Measurements from ENCODE around the gene STARD6.

Gene STARD6

GRCh38 chr18:54382733-54383252 is 25.1 kb upstream of the STARD6 start:
- no peak overlapping the region for H3K4me3 ChIP-seq (ENCODE audit: low read depth, low read length)
- H3K36me3 ChIP-seq (ENCODE audit: control insufficient read depth, insufficient read depth, low read length) = peaks cover 2% of the 10 kb centered on the region
- no peak overlapping the region for H3K9ac ChIP-seq (ENCODE audit: low read depth, low read length)
- H3K9me3 ChIP-seq (ENCODE audit: control insufficient read depth, insufficient read depth, low read length) = no peaks in the 10 kb centered on the region
- peaks cover 22% of the 10 kb centered on the region for H3K4me1 ChIP-seq (ENCODE audit: control insufficient read depth, insufficient read depth, low read length)
- no peaks in the 10 kb centered on the region for H3K27me3 ChIP-seq (ENCODE audit: control insufficient read depth, insufficient read depth, low read length)

GRCh38 chr18:54382076-54382475 is 24.4 kb upstream of the STARD6 start:
- Histone ChIP-seq H3K9ac (ENCODE audit: low read depth, low read length) (no peak overlapping the region), H3K4me1 (ENCODE audit: control insufficient read depth, insufficient read depth, low read length) (peaks cover 22% of the 10 kb centered on the region), H3K4me3 (ENCODE audit: low read depth, low read length) (no peak overlapping the region), H3K27me3 (ENCODE audit: control insufficient read depth, insufficient read depth, low read length) (no peaks in the 10 kb centered on the region), H3K9me3 (ENCODE audit: control insufficient read depth, insufficient read depth, low read length) (no peaks in the 10 kb centered on the region), H3K36me3 (ENCODE audit: control insufficient read depth, insufficient read depth, low read length) (peaks cover 2% of the 10 kb centered on the region)

- no peaks in the 10 kb centered on the region for H3K27me3 ChIP-seq (ENCODE audit: control insufficient read depth, insufficient read depth, low read length)
- H3K4me3 ChIP-seq (ENCODE audit: low read depth, low read length) = no peak overlapping the region
- no peak overlapping the region for H3K9ac ChIP-seq (ENCODE audit: low read depth, low read length)
- H3K4me1 ChIP-seq (ENCODE audit: control insufficient read depth, insufficient read depth, low read length) = peaks cover 22% of the 10 kb centered on the region
- H3K9me3 ChIP-seq (ENCODE audit: control insufficient read depth, insufficient read depth, low read length) = no peaks in the 10 kb centered on the region
- peaks cover 2% of the 10 kb centered on the region for H3K36me3 ChIP-seq (ENCODE audit: control insufficient read depth, insufficient read depth, low read length)
Observed at GRCh38 chr18:54381640-54382039, 24.0 kb upstream of the STARD6 start.

GRCh38 chr18:54378057-54378456 is 20.4 kb upstream of the STARD6 start:
- Histone ChIP-seq H3K9me3 (ENCODE audit: control insufficient read depth, insufficient read depth, low read length) (no peaks in the 10 kb centered on the region), H3K9ac (ENCODE audit: low read depth, low read length) (no peak overlapping the region), H3K27me3 (ENCODE audit: control insufficient read depth, insufficient read depth, low read length) (no peaks in the 10 kb centered on the region), H3K4me3 (ENCODE audit: low read depth, low read length) (no peak overlapping the region), H3K4me1 (ENCODE audit: control insufficient read depth, insufficient read depth, low read length) (peaks cover 11% of the 10 kb centered on the region), H3K36me3 (ENCODE audit: control insufficient read depth, insufficient read depth, low read length) (peaks cover 2% of the 10 kb centered on the region)

- Histone ChIP-seq H3K4me1 (ENCODE audit: control insufficient read depth, insufficient read depth, low read length) (no peaks in the 10 kb centered on the region), H3K9ac (ENCODE audit: low read depth, low read length) (no peak overlapping the region), H3K9me3 (ENCODE audit: control insufficient read depth, insufficient read depth, low read length) (no peaks in the 10 kb centered on the region), H3K27me3 (ENCODE audit: control insufficient read depth, insufficient read depth, low read length) (no peaks in the 10 kb centered on the region), H3K4me3 (ENCODE audit: low read depth, low read length) (no peak overlapping the region), H3K36me3 (ENCODE audit: control insufficient read depth, insufficient read depth, low read length) (peaks cover 4% of the 10 kb centered on the region)
Observed at GRCh38 chr18:54360406-54360805, 2.7 kb upstream of the STARD6 start.

GRCh38 chr18:54359233-54359632 is 1.6 kb upstream of the STARD6 start:
- Histone ChIP-seq H3K9me3 (ENCODE audit: control insufficient read depth, insufficient read depth, low read length) (no peaks in the 10 kb centered on the region), H3K36me3 (ENCODE audit: control insufficient read depth, insufficient read depth, low read length) (peaks cover 4% of the 10 kb centered on the region), H3K9ac (ENCODE audit: low read depth, low read length) (no peak overlapping the region), H3K27me3 (ENCODE audit: control insufficient read depth, insufficient read depth, low read length) (no peaks in the 10 kb centered on the region), H3K4me1 (ENCODE audit: control insufficient read depth, insufficient read depth, low read length) (no peaks in the 10 kb centered on the region), H3K4me3 (ENCODE audit: low read depth, low read length) (peak overlapping the region; percentile 90)

GRCh38 chr18:54358495-54359040 is 910 bp upstream of the STARD6 start:
- H3K36me3 ChIP-seq (ENCODE audit: control insufficient read depth, insufficient read depth, low read length) = peaks cover 4% of the 10 kb centered on the region
- H3K9me3 ChIP-seq (ENCODE audit: control insufficient read depth, insufficient read depth, low read length) = no peaks in the 10 kb centered on the region
- H3K4me3 ChIP-seq (ENCODE audit: low read depth, low read length) = peak overlapping the region; percentile 90
- no peaks in the 10 kb centered on the region for H3K4me1 ChIP-seq (ENCODE audit: control insufficient read depth, insufficient read depth, low read length)
- peak overlapping the region; percentile 75 for H3K9ac ChIP-seq (ENCODE audit: low read depth, low read length)
- H3K27me3 ChIP-seq (ENCODE audit: control insufficient read depth, insufficient read depth, low read length) = no peaks in the 10 kb centered on the region

- no peaks in the 10 kb centered on the region for H3K4me1 ChIP-seq (ENCODE audit: control insufficient read depth, insufficient read depth, low read length)
- no peaks in the 10 kb centered on the region for H3K27me3 ChIP-seq (ENCODE audit: control insufficient read depth, insufficient read depth, low read length)
- peak overlapping the region; percentile 90 for H3K4me3 ChIP-seq (ENCODE audit: low read depth, low read length)
- H3K36me3 ChIP-seq (ENCODE audit: control insufficient read depth, insufficient read depth, low read length) = peaks cover 4% of the 10 kb centered on the region
- H3K9me3 ChIP-seq (ENCODE audit: control insufficient read depth, insufficient read depth, low read length) = no peaks in the 10 kb centered on the region
- peak overlapping the region; percentile 71 for H3K9ac ChIP-seq (ENCODE audit: low read depth, low read length)
Observed at GRCh38 chr18:54357082-54357659, 487 bp downstream of the STARD6 start.

GRCh38 chr18:54351186-54351585 is 6.5 kb downstream of the STARD6 start:
- H3K4me3 ChIP-seq (ENCODE audit: low read depth, low read length) = no peak overlapping the region
- H3K36me3 ChIP-seq (ENCODE audit: control insufficient read depth, insufficient read depth, low read length) = no peaks in the 10 kb centered on the region
- H3K9me3 ChIP-seq (ENCODE audit: control insufficient read depth, insufficient read depth, low read length) = no peaks in the 10 kb centered on the region
- no peaks in the 10 kb centered on the region for H3K27me3 ChIP-seq (ENCODE audit: control insufficient read depth, insufficient read depth, low read length)
- H3K4me1 ChIP-seq (ENCODE audit: control insufficient read depth, insufficient read depth, low read length) = no peaks in the 10 kb centered on the region
- no peak overlapping the region for H3K9ac ChIP-seq (ENCODE audit: low read depth, low read length)

- Histone ChIP-seq H3K27me3 (ENCODE audit: control insufficient read depth, insufficient read depth, low read length) (no peaks in the 10 kb centered on the region), H3K4me3 (ENCODE audit: low read depth, low read length) (no peak overlapping the region), H3K9ac (ENCODE audit: low read depth, low read length) (no peak overlapping the region), H3K9me3 (ENCODE audit: control insufficient read depth, insufficient read depth, low read length) (no peaks in the 10 kb centered on the region), H3K36me3 (ENCODE audit: control insufficient read depth, insufficient read depth, low read length) (no peaks in the 10 kb centered on the region), H3K4me1 (ENCODE audit: control insufficient read depth, insufficient read depth, low read length) (no peaks in the 10 kb centered on the region)
Observed at GRCh38 chr18:54338230-54338629, 19.4 kb downstream of the STARD6 start.

GRCh38 chr18:54335638-54336173 is 22.0 kb downstream of the STARD6 start:
- no peaks in the 10 kb centered on the region for H3K36me3 ChIP-seq (ENCODE audit: control insufficient read depth, insufficient read depth, low read length)
- no peaks in the 10 kb centered on the region for H3K27me3 ChIP-seq (ENCODE audit: control insufficient read depth, insufficient read depth, low read length)
- no peak overlapping the region for H3K4me3 ChIP-seq (ENCODE audit: low read depth, low read length)
- no peaks in the 10 kb centered on the region for H3K9me3 ChIP-seq (ENCODE audit: control insufficient read depth, insufficient read depth, low read length)
- H3K9ac ChIP-seq (ENCODE audit: low read depth, low read length) = no peak overlapping the region
- H3K4me1 ChIP-seq (ENCODE audit: control insufficient read depth, insufficient read depth, low read length) = no peaks in the 10 kb centered on the region
